Posterior vena cava (tissue), 2 donors: ENCODE data around the gene BMP3. TPM values are rescaled to one million over a fixed set of nuclear protein-coding genes. Genes with fewer than 3 reads are reported as not detected.

Source experiments
- DNase-seq: peaks from one replicate; pipeline ENCODE4 v3.0.0-alpha.2; 2020; ENCODE audit warnings: low spot score
- intact Hi-C, 2 donors: fragments of 100-400 bp; cut with DNase I; formaldehyde crosslinking; loops; one replicate each; pipeline versions ENCODE4 v1.14.1 to v1.14.2; 2022 to 2023
- total RNA-seq, 2 donors: library from RNA; stranded (reverse); fragmentation: NEBNext Ultra II Directional; extraction: Animal tissue kit (Norgen Biotek cat#: 25700); gene quantifications; one replicate each; pipeline ENCODE4 v1.2.1, GENCODE V29; 2021
- donor health status: DM: yes; HTN: yes; CAD: no.
- donor health status: DM: yes; HTN: yes; CAD: no.

BMP3 gene
- total RNA-seq, 2 donors from 2014 or later = 0.29 to 0.88 TPM

DNA sequence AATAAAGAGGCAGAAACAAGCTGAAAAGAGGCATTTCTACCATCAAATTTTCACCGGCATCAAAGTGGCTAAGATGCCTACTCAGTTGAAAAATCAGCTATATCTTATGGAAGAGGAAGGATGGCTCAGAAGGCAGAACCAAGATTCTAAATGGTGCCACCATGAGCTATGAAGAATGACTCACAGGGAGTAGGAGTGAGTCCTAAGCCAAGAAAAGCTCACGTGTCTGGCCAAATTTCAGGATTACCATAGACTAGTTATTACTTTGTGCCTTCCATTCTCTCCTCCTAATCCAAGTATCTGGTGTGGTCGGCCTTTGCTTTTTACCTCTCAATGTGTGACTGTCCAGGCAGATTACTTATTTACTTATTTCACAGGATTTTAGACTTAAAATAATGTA, 54.8 kb downstream of the BMP3 start:
- DNase-seq = no peak
- intact Hi-C loops = no loop called here

DNA sequence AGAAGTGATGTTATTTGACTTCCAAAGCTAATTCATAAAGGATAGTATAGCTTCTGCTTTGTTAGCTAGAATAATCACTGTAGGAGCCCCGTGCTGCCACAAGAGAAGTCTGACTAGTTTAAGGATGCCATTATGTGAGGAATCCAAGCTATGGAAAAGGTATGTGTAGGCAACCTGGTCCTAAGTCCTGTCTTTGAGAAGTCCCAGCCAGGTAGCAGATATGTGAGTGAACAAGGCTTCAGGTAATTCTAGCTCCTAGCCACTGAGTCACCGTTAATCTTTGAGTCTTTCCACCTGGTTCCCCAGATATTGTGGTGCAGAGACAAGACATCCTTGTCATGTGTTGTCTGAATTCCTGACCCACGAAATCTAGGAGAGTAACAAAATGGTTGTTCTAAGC, 55.5 kb downstream of the BMP3 start:
- DNase-seq = no peak
- intact Hi-C loops = no loop called here

DNA sequence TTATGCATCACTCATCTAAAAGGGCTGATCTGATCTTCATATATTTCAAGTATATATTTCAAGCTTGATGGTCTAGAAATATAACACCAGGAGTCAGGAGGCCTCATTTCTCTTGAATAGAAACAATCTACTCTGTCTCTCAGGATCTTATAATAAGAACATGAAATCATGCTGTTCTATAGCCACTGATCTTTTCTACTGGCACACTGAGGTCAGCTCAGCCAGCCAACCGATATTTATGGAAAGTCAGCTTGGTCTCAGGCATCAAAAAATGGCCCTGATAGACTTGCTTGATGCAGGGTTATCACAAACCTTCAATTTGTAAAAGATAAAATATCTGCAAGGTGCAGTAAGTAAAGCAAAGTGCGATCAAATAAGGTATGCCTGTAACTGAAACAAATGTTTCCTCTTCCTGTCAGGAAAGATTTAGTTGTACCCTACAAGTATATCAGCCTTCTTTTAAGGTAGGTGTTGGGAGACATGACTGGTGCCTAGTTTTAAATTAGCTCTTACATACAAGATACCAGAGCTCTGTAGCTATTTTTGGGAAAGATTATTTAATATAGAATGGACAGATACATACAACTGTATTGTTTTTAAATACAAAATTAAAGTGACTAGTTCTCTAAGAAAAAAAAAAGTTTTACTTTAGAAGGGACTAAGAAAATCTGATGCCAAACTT, 63.4 kb downstream of the BMP3 start:
- intact Hi-C loops = no loop called here

DNA sequence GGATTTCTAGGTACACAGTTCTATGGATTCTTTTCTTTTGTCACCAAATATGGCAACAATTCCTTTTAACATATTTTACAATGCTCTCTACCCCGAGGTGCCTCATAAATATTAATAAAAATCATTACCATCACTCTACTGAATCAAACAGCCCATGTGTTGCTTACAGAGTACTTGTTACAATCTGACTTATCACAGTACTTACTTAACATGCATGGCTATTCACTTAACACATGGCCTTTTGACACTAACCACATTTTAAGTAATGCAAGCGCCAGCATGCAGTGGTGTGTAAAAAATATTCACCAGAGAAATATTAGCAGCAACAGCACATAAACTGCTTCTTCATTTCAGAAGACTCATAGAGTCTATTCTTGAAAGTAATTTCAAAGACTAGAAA, 64.9 kb downstream of the BMP3 start:
- no peak for DNase-seq
- intact Hi-C loops = no loop called here

More for the DNA sequence above, 63.4 kb downstream of the BMP3 start:
- no peak for DNase-seq

DNA sequence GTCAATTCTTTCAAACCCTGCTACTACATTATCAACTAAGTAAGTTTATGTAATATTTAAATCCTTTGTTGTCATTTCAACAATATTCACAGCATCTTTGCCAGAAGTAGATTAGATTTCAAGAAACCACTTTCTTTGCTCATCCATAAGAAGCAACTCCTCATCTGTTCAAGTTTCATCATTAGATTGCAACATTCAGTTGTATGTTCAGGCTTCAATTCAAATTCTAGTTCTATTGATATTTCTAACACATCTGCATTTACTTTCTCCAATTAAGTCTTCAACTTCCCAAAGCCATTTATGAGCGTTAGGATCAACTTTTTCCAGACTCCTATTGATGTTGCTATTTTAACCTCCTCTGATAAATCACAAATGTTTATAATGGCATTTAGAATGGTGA, 66.1 kb downstream of the BMP3 start:
- intact Hi-C loops = no loop called here
- no peak for DNase-seq

DNA sequence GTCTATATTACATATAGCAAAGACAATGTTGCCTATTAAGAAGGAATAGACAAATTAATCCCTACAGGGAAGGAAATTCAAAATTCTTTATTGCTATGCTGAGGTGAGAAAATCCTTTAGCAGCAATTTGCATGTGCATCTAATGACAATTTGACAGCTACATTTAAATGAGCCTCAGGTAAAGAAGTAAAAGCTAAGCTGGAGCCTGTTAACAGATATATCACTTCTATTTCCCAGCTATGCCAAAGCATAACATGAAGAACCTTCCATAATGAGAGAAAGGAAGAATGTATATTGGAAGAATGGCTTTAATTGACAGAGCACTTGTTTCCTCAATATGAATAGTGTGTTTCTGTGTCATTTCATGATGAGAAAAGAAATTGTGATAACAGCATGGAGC, 71.6 kb downstream of the BMP3 start:
- intact Hi-C loops = no loop called here
- no peak for DNase-seq

DNA sequence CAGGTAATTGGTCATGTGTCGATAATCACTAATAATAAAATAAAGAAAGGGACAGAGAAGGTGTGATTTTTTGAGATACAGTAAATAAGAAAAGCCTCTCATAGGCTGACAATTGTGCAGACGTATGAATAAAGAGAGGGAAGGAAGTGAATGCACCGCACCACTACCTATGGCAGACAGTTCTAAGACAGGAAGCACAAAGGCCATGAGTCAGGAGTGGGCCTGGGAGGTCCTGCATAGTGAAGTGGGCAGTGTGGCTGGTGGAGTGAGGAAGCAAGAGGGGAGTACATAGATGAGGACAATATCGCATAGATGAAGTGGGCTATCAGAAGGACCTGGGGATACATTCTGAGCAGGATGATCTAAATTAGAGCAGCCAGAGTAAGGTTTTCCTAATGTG, 75.6 kb downstream of the BMP3 start:
- DNase-seq = no peak
- intact Hi-C loops = no loop called here

Other genes starting within 250 kb of the BMP3 start
- gene PRKG2, start 184.5 kb downstream of the BMP3 start, total RNA-seq = 1 to 10 TPM in 1 of 2 donors, under 1 TPM in 1; 0.86 to 2.2 TPM